GM12864 (cell line): ENCODE measurements around the gene KRT37.

Experiments used
- DNase-seq: peaks from one replicate; pipeline ENCODE4 v3.0.0-alpha.2; 2011; ENCODE audit warnings: low read depth
- H3K4me3 ChIP-seq: 2 replicates; pipeline ENCODE4 v1.5.1; 2011; ENCODE audit warnings: mild to moderate bottlenecking, low read depth, low read length, control low read depth
- CTCF ChIP-seq: IDR thresholded peaks from 2 replicates; pipeline ENCODE4 v1.5.1; 2011; ENCODE audit warnings: low read depth, mild to moderate bottlenecking, moderate library complexity, low read length, control low read depth, inconsistent platforms; ENCODE audit errors: missing control alignments

The KRT37 gene

GRCh38 chr17:41411072-41411840 is 13.1 kb downstream of the KRT37 start:
- H3K4me3 ChIP-seq = no peak overlapping the region
- no peak for TF ChIP-seq CTCF
- DNase-seq = no peak

- DNase-seq = no peak
- H3K4me3 ChIP-seq = no peak overlapping the region
- no peak for TF ChIP-seq CTCF
These were observed 17.2 kb downstream of the KRT37 start for GRCh38 chr17:41407226-41407625.

- H3K4me3 ChIP-seq = no peak overlapping the region
- TF ChIP-seq CTCF = no peak
- DNase-seq = no peak
These were observed 18.2 kb downstream of the KRT37 start for GRCh38 chr17:41406205-41406604.

- no peak for DNase-seq
- no peak for TF ChIP-seq CTCF
- no peak overlapping the region for H3K4me3 ChIP-seq
These were observed 20.2 kb downstream of the KRT37 start for GRCh38 chr17:41404024-41404671.

GRCh38 chr17:41403404-41404023 is 20.9 kb downstream of the KRT37 start:
- no peak for DNase-seq
- no peak for TF ChIP-seq CTCF
- no peak overlapping the region for H3K4me3 ChIP-seq

- TF ChIP-seq CTCF = no peak
- no peak for DNase-seq
- H3K4me3 ChIP-seq = no peak overlapping the region
These were observed 22.2 kb downstream of the KRT37 start for GRCh38 chr17:41402161-41402560.
